Activated T-helper 1 cell treated with anti-CD3 and anti-CD28 coated beads, Interleukin-12 subunit alpha, Interleukin-12 subunit beta, Interleukin-2, Interleukin-4 antibody, amounts not matched to agents 30 ng/mL and 10 ng/mL and 1 ng/mL, durations not matched to agents 14 hours and 24 hours and 36 hours (primary cell): ENCODE measurements around the gene DENND1B. TPM values are rescaled to one million over a fixed set of nuclear protein-coding genes. Genes with fewer than 3 reads are reported as not detected.

Experiments used
- DNase-seq: peaks from one replicate; pipeline ENCODE4 v3.0.0; 2021; ENCODE audit warnings: low spot score
- H3K27ac Mint-ChIP-seq: one replicate; pipeline ENCODE4 v1.8.0; 2021; ENCODE audit warnings: mild to moderate bottlenecking, mixed read lengths
- H3K27me3 Mint-ChIP-seq: one replicate; pipeline ENCODE4 v1.8.0; 2022; ENCODE audit warnings: mild to moderate bottlenecking, moderate library complexity, mixed read lengths; ENCODE audit not compliant: insufficient read depth
- H3K36me3 Mint-ChIP-seq: one replicate; pipeline ENCODE4 v1.8.0; 2021; ENCODE audit warnings: low read depth, mixed read lengths
- H3K4me1 Mint-ChIP-seq: one replicate; pipeline ENCODE4 v1.8.0; 2021; ENCODE audit warnings: low read depth, mixed read lengths
- H3K4me3 Mint-ChIP-seq: one replicate; pipeline ENCODE4 v1.8.0; 2021; ENCODE audit warnings: mild to moderate bottlenecking, moderate library complexity, mixed read lengths
- H3K9me3 Mint-ChIP-seq: one replicate; pipeline ENCODE4 v1.8.0; 2021; ENCODE audit warnings: mixed read lengths
- intact Hi-C: fragments of 100-400 bp; cut with micrococcal nuclease; formaldehyde crosslinking; loops from one replicate; pipeline ENCODE4 v1.15.1; 2024
- total RNA-seq: library from RNA; stranded (reverse); gene quantifications from 2 replicates; pipeline ENCODE4 v1.2.3, GENCODE V29; 2022

Gene DENND1B
- total RNA-seq, 1 donor from 2014 or later, result 16.5 TPM

- no peaks in the 10 kb centered on the region for H3K4me1 Mint-ChIP-seq
- intact Hi-C loops, result no loop called here
- peaks cover 11% of the 10 kb centered on the region for H3K36me3 Mint-ChIP-seq
- DNase-seq, result no peak
- H3K27me3 Mint-ChIP-seq, result no peaks in the 10 kb centered on the region
- H3K4me3 Mint-ChIP-seq, result no peak overlapping the region
- H3K27ac Mint-ChIP-seq, result no peak overlapping the region
- H3K9me3 Mint-ChIP-seq, result peaks cover 13% of the 10 kb centered on the region
Observed at GRCh38 chr1:197683895-197684553, 91.3 kb downstream of the DENND1B start.

- Mint-ChIP-seq H3K9me3 (peaks cover 5% of the 10 kb centered on the region), H3K27me3 (no peaks in the 10 kb centered on the region), H3K4me1 (no peaks in the 10 kb centered on the region), H3K36me3 (peaks cover 4% of the 10 kb centered on the region), H3K4me3 (no peak overlapping the region), H3K27ac (no peak overlapping the region)
- intact Hi-C loops, result no loop called here
- DNase-seq, result no peak
Observed at GRCh38 chr1:197683280-197683679, 92.0 kb downstream of the DENND1B start.

DNA sequence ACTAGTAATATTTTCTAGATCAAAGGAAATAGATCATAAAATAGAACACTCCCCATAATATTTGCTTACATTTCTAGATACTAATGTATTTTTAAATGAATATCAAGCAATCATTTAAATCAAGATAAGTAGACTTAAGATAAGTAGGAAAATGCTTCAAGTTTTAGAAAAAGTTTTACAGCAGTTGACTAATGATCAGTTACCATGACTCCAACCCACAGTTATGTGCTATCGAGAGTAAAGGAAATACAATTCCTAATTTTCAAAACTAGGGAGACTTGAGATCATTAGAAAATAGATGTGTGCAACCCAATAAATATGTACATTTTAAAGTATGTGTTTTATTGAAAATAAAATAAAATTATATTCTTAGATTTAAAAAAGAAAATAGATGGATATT, 95.0 kb downstream of the DENND1B start:
- no peak for DNase-seq
- H3K27ac Mint-ChIP-seq, result no peak overlapping the region
- H3K4me1 Mint-ChIP-seq, result peaks cover 6% of the 10 kb centered on the region
- intact Hi-C loops, result no loop called here
- H3K36me3 Mint-ChIP-seq, result peaks cover 2% of the 10 kb centered on the region
- no peaks in the 10 kb centered on the region for H3K9me3 Mint-ChIP-seq
- H3K27me3 Mint-ChIP-seq, result no peaks in the 10 kb centered on the region
- no peak overlapping the region for H3K4me3 Mint-ChIP-seq

DNA sequence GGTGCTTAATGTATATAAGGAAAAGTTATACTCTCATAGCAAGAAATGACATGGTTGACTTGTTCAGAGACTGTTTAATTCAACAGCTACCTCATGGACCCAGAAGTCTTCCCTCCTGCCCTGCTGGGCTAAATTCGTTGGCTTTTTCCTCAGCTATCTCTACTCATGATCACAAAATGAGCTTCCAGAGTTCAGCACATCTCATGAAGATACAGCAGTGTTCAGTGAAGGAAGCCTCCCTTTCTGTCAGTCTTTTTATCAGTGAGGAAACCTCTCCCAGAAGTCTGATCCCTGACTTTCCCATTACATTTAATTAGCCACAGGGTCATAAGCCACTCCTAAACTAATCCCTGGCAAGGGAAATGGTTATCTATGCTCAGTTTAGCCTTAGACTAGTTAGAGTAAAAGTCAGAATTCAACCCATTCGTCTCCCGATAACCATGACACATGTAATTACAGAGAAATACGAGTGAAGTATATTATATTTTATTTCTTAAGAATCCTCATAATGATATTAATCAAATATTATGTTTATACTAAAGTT, 97.5 kb downstream of the DENND1B start:
- Mint-ChIP-seq H3K9me3 (no peaks in the 10 kb centered on the region), H3K27ac (no peak overlapping the region), H3K4me1 (peaks cover 6% of the 10 kb centered on the region), H3K36me3 (peaks cover 2% of the 10 kb centered on the region), H3K4me3 (no peak overlapping the region), H3K27me3 (no peaks in the 10 kb centered on the region)
- DNase-seq, result no peak
- intact Hi-C loops, result no loop called here

- H3K27me3 Mint-ChIP-seq, result no peaks in the 10 kb centered on the region
Observed at GRCh38 chr1:197677313-197677712, 98.0 kb downstream of the DENND1B start.

GRCh38 chr1:197675583-197676208, 99.6 kb downstream of the DENND1B start:
- H3K4me3 Mint-ChIP-seq, result no peak overlapping the region
- no peak for DNase-seq
- no peaks in the 10 kb centered on the region for H3K9me3 Mint-ChIP-seq
- peaks cover 4% of the 10 kb centered on the region for H3K36me3 Mint-ChIP-seq
- peaks cover 6% of the 10 kb centered on the region for H3K4me1 Mint-ChIP-seq
- intact Hi-C loops, result no loop called here
- H3K27ac Mint-ChIP-seq, result no peak overlapping the region
- H3K27me3 Mint-ChIP-seq, result no peaks in the 10 kb centered on the region

More at GRCh38 chr1:197677313-197677712, 98.0 kb downstream of the DENND1B start:
- DNase-seq, result no peak
- Mint-ChIP-seq H3K4me1 (peaks cover 6% of the 10 kb centered on the region), H3K4me3 (no peak overlapping the region), H3K36me3 (no peaks in the 10 kb centered on the region), H3K9me3 (no peaks in the 10 kb centered on the region), H3K27ac (no peak overlapping the region)
- intact Hi-C loops, result no loop called here

DNA sequence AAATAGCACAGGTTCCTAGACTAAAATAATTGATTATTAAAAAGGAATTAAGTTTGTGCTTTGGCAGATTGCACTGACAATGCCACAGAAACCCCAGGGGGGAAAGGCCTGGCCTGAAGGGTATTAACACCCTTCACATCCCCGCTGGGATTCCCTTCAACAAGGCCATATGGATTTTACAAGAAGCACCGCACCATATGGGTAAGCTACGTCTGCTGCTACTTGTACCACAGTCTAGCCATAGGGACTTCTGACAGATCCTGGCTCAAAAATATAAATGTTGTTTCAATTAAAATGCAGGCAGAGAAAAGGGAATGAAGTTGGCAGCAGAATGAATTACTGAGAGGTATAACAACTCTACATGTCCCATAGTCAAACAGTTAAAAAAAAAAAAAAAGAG, 101.0 kb downstream of the DENND1B start:
- H3K4me1 Mint-ChIP-seq, result peaks cover 6% of the 10 kb centered on the region
- H3K9me3 Mint-ChIP-seq, result no peaks in the 10 kb centered on the region

DNA sequence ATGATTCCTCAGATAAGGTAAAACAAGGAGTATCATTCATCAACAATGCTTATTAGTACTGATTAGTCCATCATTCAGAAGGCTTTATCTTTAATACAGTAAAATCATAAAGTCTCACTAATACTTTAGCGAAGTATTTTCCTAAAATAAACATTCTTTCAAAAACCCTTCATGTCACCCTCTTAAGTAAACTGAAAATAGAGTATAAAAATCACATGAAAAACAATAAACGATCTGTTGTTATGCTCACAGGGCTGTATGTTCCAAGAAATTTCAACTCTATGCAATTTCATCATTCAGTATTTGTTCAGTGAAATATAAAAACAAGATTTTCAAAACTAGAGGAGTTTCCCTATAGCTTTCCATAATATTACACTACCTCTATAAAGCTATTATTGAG, 102.0 kb downstream of the DENND1B start:
- H3K4me3 Mint-ChIP-seq, result no peak overlapping the region
- H3K36me3 Mint-ChIP-seq, result peaks cover 4% of the 10 kb centered on the region
- H3K27me3 Mint-ChIP-seq, result no peaks in the 10 kb centered on the region
- no peaks in the 10 kb centered on the region for H3K9me3 Mint-ChIP-seq
- intact Hi-C loops, result no loop called here
- H3K27ac Mint-ChIP-seq, result no peak overlapping the region
- DNase-seq, result no peak
- H3K4me1 Mint-ChIP-seq, result peaks cover 6% of the 10 kb centered on the region

More for the DNA sequence above, 101.0 kb downstream of the DENND1B start:
- H3K27me3 Mint-ChIP-seq, result no peaks in the 10 kb centered on the region
- DNase-seq, result no peak
- H3K36me3 Mint-ChIP-seq, result peaks cover 4% of the 10 kb centered on the region
- H3K27ac Mint-ChIP-seq, result no peak overlapping the region
- intact Hi-C loops, result no loop called here
- H3K4me3 Mint-ChIP-seq, result no peak overlapping the region

DNA sequence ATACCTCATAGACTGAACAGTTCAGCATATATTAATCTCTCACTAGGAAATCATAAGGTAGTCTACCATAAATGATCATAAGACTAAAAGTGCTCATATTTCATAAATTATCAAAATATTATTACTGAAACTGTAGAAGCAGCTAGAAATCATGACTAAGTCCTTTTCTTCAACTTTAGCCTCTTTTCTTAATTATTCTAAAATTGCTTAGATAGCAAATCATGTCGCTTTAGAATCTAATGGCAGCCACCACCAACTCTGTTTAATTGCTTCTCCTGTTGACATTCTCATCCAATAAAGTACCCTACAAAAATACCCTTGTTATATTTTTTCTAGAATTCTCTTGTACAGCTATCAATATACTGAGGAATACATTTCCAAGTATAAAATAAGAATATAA, 102.9 kb downstream of the DENND1B start:
- Mint-ChIP-seq H3K9me3 (no peaks in the 10 kb centered on the region), H3K27me3 (no peaks in the 10 kb centered on the region), H3K4me1 (peaks cover 6% of the 10 kb centered on the region), H3K36me3 (peaks cover 4% of the 10 kb centered on the region), H3K4me3 (no peak overlapping the region), H3K27ac (no peak overlapping the region)
- DNase-seq, result no peak
- intact Hi-C loops, result no loop called here

DNA sequence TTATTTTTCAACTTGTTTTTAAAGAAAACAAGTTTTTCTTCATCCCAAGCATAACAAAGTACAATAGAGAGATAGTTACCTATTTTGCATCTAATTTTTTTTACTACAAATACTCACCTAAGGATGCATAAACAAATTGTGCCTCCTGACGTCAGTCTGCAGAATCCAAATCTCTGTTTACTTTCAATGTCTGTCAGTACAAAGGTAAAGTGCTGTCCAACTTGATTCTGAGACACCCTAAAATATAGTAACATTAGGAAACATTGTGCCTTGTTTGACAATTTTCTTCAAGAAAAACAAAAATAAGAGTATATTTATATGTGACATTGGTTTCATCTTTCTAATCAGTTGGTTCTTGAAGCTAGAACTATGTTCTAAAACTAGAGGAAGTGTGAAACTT, 103.4 kb downstream of the DENND1B start:
- Mint-ChIP-seq H3K27me3 (no peaks in the 10 kb centered on the region), H3K27ac (no peak overlapping the region), H3K4me3 (no peak overlapping the region), H3K36me3 (peaks cover 4% of the 10 kb centered on the region), H3K4me1 (peaks cover 6% of the 10 kb centered on the region), H3K9me3 (no peaks in the 10 kb centered on the region)
- no peak for DNase-seq
- intact Hi-C loops, result no loop called here

DNA sequence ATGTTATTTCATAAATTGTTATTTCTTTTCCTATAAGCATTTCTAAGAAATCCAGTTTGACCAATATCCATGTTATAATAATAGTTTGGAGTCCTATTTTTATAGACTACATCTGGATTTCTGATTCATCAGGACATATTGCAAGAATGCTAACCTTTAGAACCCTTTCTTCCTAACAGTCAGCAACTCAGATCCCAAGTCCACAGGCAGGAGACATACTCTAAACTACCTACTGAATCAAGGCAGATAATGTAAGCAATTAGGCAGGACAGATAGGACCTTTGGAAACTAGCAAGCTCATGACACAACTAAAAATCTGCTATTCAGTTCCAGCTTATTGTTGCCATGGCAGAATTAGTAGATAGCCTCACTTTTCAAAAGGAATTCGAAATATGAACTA, 104.1 kb downstream of the DENND1B start:
- no peak overlapping the region for H3K4me3 Mint-ChIP-seq
- no peak overlapping the region for H3K27ac Mint-ChIP-seq
- no peaks in the 10 kb centered on the region for H3K27me3 Mint-ChIP-seq
- H3K4me1 Mint-ChIP-seq, result peaks cover 6% of the 10 kb centered on the region
- intact Hi-C loops, result no loop called here
- H3K36me3 Mint-ChIP-seq, result peaks cover 4% of the 10 kb centered on the region
- no peak for DNase-seq
- no peaks in the 10 kb centered on the region for H3K9me3 Mint-ChIP-seq

GRCh38 chr1:197666769-197667285, 108.5 kb downstream of the DENND1B start:
- Mint-ChIP-seq H3K9me3 (no peaks in the 10 kb centered on the region), H3K27ac (no peak overlapping the region), H3K4me3 (no peak overlapping the region), H3K27me3 (no peaks in the 10 kb centered on the region), H3K4me1 (no peaks in the 10 kb centered on the region), H3K36me3 (peaks cover 4% of the 10 kb centered on the region)
- intact Hi-C loops, result no loop called here
- no peak for DNase-seq

DNA sequence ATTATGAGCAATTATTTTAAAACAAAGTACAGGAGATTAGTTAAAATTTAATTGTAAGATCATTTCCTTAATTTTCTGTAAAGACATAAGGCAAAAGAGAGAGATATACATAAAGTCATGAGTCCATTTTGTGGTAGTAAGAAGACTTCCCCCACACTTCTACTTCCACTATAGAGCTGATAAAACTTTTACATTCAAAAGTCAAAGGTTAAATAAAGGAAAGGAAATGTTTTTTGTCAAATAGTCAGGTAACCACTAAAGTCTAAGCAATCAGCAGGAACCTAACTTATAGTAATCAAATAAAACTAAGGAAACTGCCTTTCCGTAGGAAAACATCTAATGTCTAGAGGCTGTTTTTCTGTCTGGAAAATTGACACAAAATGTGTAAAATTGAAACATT, 110.9 kb downstream of the DENND1B start:
- Mint-ChIP-seq H3K27ac (no peak overlapping the region), H3K4me1 (no peaks in the 10 kb centered on the region), H3K36me3 (no peaks in the 10 kb centered on the region), H3K27me3 (no peaks in the 10 kb centered on the region), H3K4me3 (no peak overlapping the region), H3K9me3 (no peaks in the 10 kb centered on the region)
- intact Hi-C loops, result no loop called here
- no peak for DNase-seq
